KMS-11 (cell line): ENCODE measurements around the gene CYB5A.

Source experiments
- H2AFZ ChIP-seq: fragments of 200-600 bp; sonication (generic); 2 replicates; pipeline ENCODE4 v1.6.1; 2016; ENCODE audit warnings: antibody characterized with exemption, mixed run types, low read depth
- H3K27ac ChIP-seq: fragments of 200-600 bp; sonication (generic); 2 replicates; pipeline ENCODE4 v1.6.1; 2016; ENCODE audit warnings: mild to moderate bottlenecking, mixed run types
- H3K27me3 ChIP-seq: fragments of 200-600 bp; sonication (generic); 2 replicates; pipeline ENCODE4 v1.6.1; 2017; ENCODE audit warnings: mild to moderate bottlenecking, low read depth, mixed run types, moderate library complexity; ENCODE audit not compliant: insufficient read depth
- H3K36me3 ChIP-seq: fragments of 200-600 bp; sonication (generic); 2 replicates; pipeline ENCODE4 v1.6.1; 2017; ENCODE audit warnings: mild to moderate bottlenecking, mixed run types; ENCODE audit not compliant: insufficient read depth
- H3K4me1 ChIP-seq: fragments of 200-600 bp; sonication (generic); 2 replicates; pipeline ENCODE4 v1.6.1; 2016; ENCODE audit warnings: mild to moderate bottlenecking, low read depth, mixed run types; ENCODE audit not compliant: poor library complexity, severe bottlenecking
- H3K4me2 ChIP-seq: fragments of 200-600 bp; sonication (generic); 2 replicates; pipeline ENCODE4 v1.7.0; 2016; ENCODE audit warnings: mild to moderate bottlenecking, mixed run types
- H3K4me3 ChIP-seq: fragments of 200-600 bp; sonication (generic); IDR thresholded peaks from 2 replicates; pipeline ENCODE4 v1.6.1; 2017; ENCODE audit warnings: low read depth, low read length, mixed read lengths; ENCODE audit not compliant: insufficient read depth
- H3K79me2 ChIP-seq: fragments of 200-600 bp; sonication (generic); 2 replicates; pipeline ENCODE4 v1.6.1; 2016; ENCODE audit warnings: low read depth, mixed run types; ENCODE audit not compliant: insufficient read depth
- H3K9ac ChIP-seq: fragments of 200-600 bp; sonication (generic); 2 replicates; pipeline ENCODE4 v1.6.1; 2016; ENCODE audit warnings: mild to moderate bottlenecking, mixed run types
- H4K20me1 ChIP-seq: fragments of 200-600 bp; sonication (generic); 2 replicates; pipeline ENCODE4 v1.6.1; 2016; ENCODE audit warnings: mild to moderate bottlenecking, mixed run types; ENCODE audit not compliant: insufficient read depth
- CTCF ChIP-seq: fragments of 200-600 bp; sonication (generic); conservative IDR thresholded peaks from 2 replicates; pipeline ENCODE4 v1.6.1; 2017; ENCODE audit warnings: low read depth, mild to moderate bottlenecking, antibody characterized with exemption, low read length, moderate library complexity, mixed read lengths

The CYB5A gene

GRCh38 chr18:74289137-74289536, 2.6 kb downstream of the CYB5A start:
- Histone ChIP-seq H3K4me3 (no peak overlapping the region), H3K79me2 (peaks cover 40% of the 10 kb centered on the region; the same call in 1 of the 2 replicates), H3K9ac (no peak overlapping the region), H4K20me1 (no peaks in the 10 kb centered on the region), H2AFZ (no peak overlapping the region), H3K36me3 (no peaks in the 10 kb centered on the region), H3K4me1 (peaks cover 37% of the 10 kb centered on the region), H3K27ac (no peak overlapping the region), H3K27me3 (no peaks in the 10 kb centered on the region), H3K4me2 (no peak overlapping the region)
- no peak for TF ChIP-seq CTCF

- no peak overlapping the region for H3K27ac ChIP-seq
- TF ChIP-seq CTCF = no peak
Measured at GRCh38 chr18:74288730-74289129, 3.0 kb downstream of the CYB5A start.

GRCh38 chr18:74288041-74288440, 3.7 kb downstream of the CYB5A start:
- H3K9ac ChIP-seq = no peak overlapping the region
- no peak overlapping the region for H3K4me2 ChIP-seq
- H3K79me2 ChIP-seq = peaks cover 44% of the 10 kb centered on the region; the same call in 1 of the 2 replicates

More at GRCh38 chr18:74288730-74289129, 3.0 kb downstream of the CYB5A start:
- Histone ChIP-seq H3K79me2 (peaks cover 41% of the 10 kb centered on the region; the same call in 1 of the 2 replicates), H3K9ac (no peak overlapping the region), H3K4me1 (peaks cover 37% of the 10 kb centered on the region), H3K4me3 (no peak overlapping the region), H3K27me3 (no peaks in the 10 kb centered on the region), H3K36me3 (no peaks in the 10 kb centered on the region), H4K20me1 (no peaks in the 10 kb centered on the region), H2AFZ (no peak overlapping the region), H3K4me2 (no peak overlapping the region)

GRCh38 chr18:74286856-74287255, 4.9 kb downstream of the CYB5A start:
- H3K4me2 ChIP-seq = peak overlapping the region; percentile 27
- no peak overlapping the region for H2AFZ ChIP-seq
- no peak for TF ChIP-seq CTCF
- peaks cover 50% of the 10 kb centered on the region; the same call in 1 of the 2 replicates for H3K79me2 ChIP-seq
- H4K20me1 ChIP-seq = no peaks in the 10 kb centered on the region
- H3K27me3 ChIP-seq = no peaks in the 10 kb centered on the region
- H3K9ac ChIP-seq = no peak overlapping the region
- no peak overlapping the region for H3K4me3 ChIP-seq
- no peak overlapping the region for H3K27ac ChIP-seq
- H3K4me1 ChIP-seq = peaks cover 30% of the 10 kb centered on the region
- no peaks in the 10 kb centered on the region for H3K36me3 ChIP-seq

More at GRCh38 chr18:74288041-74288440, 3.7 kb downstream of the CYB5A start:
- TF ChIP-seq CTCF = no peak
- H3K27me3 ChIP-seq = no peaks in the 10 kb centered on the region
- no peak overlapping the region for H3K4me3 ChIP-seq
- no peaks in the 10 kb centered on the region for H4K20me1 ChIP-seq
- no peak overlapping the region for H2AFZ ChIP-seq
- no peak overlapping the region for H3K27ac ChIP-seq
- no peaks in the 10 kb centered on the region for H3K36me3 ChIP-seq
- H3K4me1 ChIP-seq = peaks cover 37% of the 10 kb centered on the region
